Measurements from ENCODE around the gene PLA2G12A. TPM values are rescaled to one million over a fixed set of nuclear protein-coding genes. Genes with fewer than 3 reads are reported as not detected.

The PLA2G12A gene
- polyA plus RNA-seq, 1 of the 3 experiments (the other 2 are of a cell fraction), result 7.9 TPM

DNA sequence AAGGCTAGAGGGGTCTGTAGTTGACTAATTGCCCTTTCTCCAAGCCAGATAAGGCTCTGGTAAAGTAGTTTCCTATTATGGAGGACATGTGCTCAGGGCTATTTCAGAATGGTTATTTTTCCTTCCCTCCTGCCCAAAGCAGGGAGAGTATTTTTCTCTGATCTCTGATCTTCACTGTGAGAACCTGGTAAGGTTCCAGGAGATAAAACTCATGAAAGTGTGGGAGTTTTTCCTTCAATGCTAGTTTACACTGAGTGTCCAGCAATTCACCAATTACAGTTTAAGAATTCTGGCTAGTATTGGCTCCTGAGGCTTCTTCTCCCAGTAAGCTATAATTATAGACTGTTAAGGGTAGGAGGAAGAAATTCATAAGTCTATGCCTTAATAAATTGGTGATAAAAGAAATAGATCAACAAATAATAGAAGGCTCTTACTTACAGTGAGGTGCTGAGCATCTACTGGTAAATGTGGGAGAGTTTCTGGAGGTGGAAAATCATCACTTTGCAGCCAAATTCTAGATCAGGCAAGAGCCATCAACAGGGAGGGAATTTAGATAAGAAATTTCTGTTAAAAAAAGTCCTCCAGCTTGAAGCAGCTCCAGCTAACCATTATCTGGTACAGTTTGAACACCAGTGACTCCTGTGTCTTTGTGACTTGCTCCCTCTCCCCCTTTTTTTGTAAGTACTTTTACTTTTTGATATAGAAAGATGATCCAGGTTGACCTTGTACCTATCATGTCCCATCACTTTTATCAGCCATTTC is 57.5 kb downstream of the PLA2G12A start:
- Histone ChIP-seq H3F3A (replicated peaks; ENCODE audit: insufficient read depth) (no peaks in the 10 kb centered on the region), H2AFZ (ENCODE audit: low read depth) (no peak overlapping the region), H3K4me1 (ENCODE audit: control insufficient read depth in 1 of 2, insufficient read depth in 2 of 2, low read depth in 1 of 2, low read length in 1 of 2) (no peaks in the 10 kb centered on the region), H3K36me3 (replicated peaks in 1 of 2; ENCODE audit: control insufficient read depth in 1 of 2, insufficient read depth in 2 of 2, low read length in 1 of 2) (no peaks in the 10 kb centered on the region), H3K79me2 (ENCODE audit: insufficient read depth) (no peaks in the 10 kb centered on the region), H3K9me3 (no peaks in the 10 kb centered on the region), H3K4me3 (ENCODE audit: low read depth in 2 of 2, low read length in 1 of 2) (no peak overlapping the region), H4K20me1 (ENCODE audit: insufficient read depth) (no peaks in the 10 kb centered on the region), H3K27ac (ENCODE audit: low read depth in 2 of 2, low read length in 1 of 2) (no peak overlapping the region), H3K4me2 (no peak overlapping the region), H3K9ac (no peak overlapping the region), H3K9me2 (no peaks in the 10 kb centered on the region), H3K27me3 (ENCODE audit: insufficient read depth) (no peaks in the 10 kb centered on the region)
- POLR2A ChIA-PET, result no interaction called here
- no peak for TF ChIP-seq JUND (IDR thresholded peaks at IDR 0.05)
- TF ChIP-seq SMC3 (IDR thresholded peaks at IDR 0.05; ENCODE audit: low read depth, low read length), result no peak
- TF ChIP-seq FOSL2 (IDR thresholded peaks at IDR 0.05; ENCODE audit: borderline replicate concordance, low read depth), result no peak
- TF ChIP-seq RAD21 (IDR thresholded peaks at IDR 0.05; ENCODE audit: low read length), result no peak
- CTCF ChIA-PET, result no interaction called here
- DNase-seq, result no peak

DNA sequence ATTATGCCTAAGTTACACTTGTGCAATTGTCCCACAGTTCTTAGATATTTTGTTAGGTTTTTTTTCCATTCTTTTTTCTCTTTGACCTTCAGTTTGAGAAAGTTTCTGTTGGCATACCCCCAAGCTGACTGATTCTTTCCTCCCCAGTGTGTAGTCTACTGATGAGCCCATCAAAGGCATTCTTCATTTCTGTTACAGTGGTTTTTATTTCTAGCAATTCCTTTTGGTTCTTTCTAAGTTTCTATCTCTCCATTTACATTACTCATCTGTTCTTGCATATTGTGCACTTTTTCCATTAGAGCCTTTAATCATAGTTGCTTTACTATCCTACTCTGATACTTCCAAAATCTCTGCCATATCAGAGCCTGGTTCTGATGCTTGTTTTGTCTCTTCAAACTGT is 58.5 kb downstream of the PLA2G12A start:
- no peak overlapping the region for H2AFZ ChIP-seq (ENCODE audit: low read depth)
- no peaks in the 10 kb centered on the region for H3K27me3 ChIP-seq (ENCODE audit: insufficient read depth)
- no peaks in the 10 kb centered on the region for H3K9me3 ChIP-seq
- H3K27ac ChIP-seq (ENCODE audit: low read depth in 2 of 2, low read length in 1 of 2), result no peak overlapping the region
- ChIA-PET POLR2A (no interaction called here), CTCF (no interaction called here)
- TF ChIP-seq EP300 (IDR thresholded peaks at IDR 0.05; ENCODE audit: borderline replicate concordance in 1 of 2, low read depth in 1 of 2, low read length in 1 of 2) (no peak), POLR2AphosphoS5 (IDR thresholded peaks at IDR 0.05; ENCODE audit: low read depth, low read length) (no peak), RAD21 (IDR thresholded peaks at IDR 0.05; ENCODE audit: low read length) (no peak), MXI1 (IDR thresholded peaks at IDR 0.05; ENCODE audit: low read depth, low read length) (no peak), CHD2 (IDR thresholded peaks at IDR 0.05; ENCODE audit: low read length, partially characterized antibody) (no peak), GABPA (IDR thresholded peaks at IDR 0.05; ENCODE audit: low read depth) (no peak), JUND (IDR thresholded peaks at IDR 0.05) (no peak), EZH2phosphoT487 (IDR thresholded peaks at IDR 0.05; ENCODE audit: borderline replicate concordance, low read depth) (no peak), ELF1 (IDR thresholded peaks at IDR 0.05) (no peak)
- TF ChIP-seq, protein P1, sequence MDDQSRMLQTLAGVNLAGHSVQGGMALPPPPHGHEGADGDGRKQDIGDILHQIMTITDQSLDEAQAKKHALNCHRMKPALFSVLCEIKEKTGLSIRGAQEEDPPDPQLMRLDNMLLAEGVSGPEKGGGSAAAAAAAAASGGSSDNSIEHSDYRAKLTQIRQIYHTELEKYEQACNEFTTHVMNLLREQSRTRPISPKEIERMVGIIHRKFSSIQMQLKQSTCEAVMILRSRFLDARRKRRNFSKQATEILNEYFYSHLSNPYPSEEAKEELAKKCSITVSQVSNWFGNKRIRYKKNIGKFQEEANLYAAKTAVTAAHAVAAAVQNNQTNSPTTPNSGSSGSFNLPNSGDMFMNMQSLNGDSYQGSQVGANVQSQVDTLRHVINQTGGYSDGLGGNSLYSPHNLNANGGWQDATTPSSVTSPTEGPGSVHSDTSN (IDR thresholded peaks at IDR 0.05), result no peak
- TF ChIP-seq, protein P2, sequence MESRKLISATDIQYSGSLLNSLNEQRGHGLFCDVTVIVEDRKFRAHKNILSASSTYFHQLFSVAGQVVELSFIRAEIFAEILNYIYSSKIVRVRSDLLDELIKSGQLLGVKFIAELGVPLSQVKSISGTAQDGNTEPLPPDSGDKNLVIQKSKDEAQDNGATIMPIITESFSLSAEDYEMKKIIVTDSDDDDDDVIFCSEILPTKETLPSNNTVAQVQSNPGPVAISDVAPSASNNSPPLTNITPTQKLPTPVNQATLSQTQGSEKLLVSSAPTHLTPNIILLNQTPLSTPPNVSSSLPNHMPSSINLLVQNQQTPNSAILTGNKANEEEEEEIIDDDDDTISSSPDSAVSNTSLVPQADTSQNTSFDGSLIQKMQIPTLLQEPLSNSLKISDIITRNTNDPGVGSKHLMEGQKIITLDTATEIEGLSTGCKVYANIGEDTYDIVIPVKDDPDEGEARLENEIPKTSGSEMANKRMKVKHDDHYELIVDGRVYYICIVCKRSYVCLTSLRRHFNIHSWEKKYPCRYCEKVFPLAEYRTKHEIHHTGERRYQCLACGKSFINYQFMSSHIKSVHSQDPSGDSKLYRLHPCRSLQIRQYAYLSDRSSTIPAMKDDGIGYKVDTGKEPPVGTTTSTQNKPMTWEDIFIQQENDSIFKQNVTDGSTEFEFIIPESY (IDR thresholded peaks at IDR 0.05; ENCODE audit: borderline replicate concordance, low read depth), result no peak
- TF ChIP-seq, protein P3, sequence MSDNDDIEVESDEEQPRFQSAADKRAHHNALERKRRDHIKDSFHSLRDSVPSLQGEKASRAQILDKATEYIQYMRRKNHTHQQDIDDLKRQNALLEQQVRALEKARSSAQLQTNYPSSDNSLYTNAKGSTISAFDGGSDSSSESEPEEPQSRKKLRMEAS (IDR thresholded peaks at IDR 0.05; ENCODE audit: low read depth), result no peak
- TF ChIP-seq, protein P4, sequence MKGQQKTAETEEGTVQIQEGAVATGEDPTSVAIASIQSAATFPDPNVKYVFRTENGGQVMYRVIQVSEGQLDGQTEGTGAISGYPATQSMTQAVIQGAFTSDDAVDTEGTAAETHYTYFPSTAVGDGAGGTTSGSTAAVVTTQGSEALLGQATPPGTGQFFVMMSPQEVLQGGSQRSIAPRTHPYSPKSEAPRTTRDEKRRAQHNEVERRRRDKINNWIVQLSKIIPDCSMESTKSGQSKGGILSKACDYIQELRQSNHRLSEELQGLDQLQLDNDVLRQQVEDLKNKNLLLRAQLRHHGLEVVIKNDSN (IDR thresholded peaks at IDR 0.05; ENCODE audit: borderline replicate concordance, low read depth), result no peak
- TF ChIP-seq, protein P5, sequence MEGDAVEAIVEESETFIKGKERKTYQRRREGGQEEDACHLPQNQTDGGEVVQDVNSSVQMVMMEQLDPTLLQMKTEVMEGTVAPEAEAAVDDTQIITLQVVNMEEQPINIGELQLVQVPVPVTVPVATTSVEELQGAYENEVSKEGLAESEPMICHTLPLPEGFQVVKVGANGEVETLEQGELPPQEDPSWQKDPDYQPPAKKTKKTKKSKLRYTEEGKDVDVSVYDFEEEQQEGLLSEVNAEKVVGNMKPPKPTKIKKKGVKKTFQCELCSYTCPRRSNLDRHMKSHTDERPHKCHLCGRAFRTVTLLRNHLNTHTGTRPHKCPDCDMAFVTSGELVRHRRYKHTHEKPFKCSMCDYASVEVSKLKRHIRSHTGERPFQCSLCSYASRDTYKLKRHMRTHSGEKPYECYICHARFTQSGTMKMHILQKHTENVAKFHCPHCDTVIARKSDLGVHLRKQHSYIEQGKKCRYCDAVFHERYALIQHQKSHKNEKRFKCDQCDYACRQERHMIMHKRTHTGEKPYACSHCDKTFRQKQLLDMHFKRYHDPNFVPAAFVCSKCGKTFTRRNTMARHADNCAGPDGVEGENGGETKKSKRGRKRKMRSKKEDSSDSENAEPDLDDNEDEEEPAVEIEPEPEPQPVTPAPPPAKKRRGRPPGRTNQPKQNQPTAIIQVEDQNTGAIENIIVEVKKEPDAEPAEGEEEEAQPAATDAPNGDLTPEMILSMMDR (IDR thresholded peaks at IDR 0.05), result no peak
- no peaks in the 10 kb centered on the region for H3K9me2 ChIP-seq
- no peaks in the 10 kb centered on the region for H4K20me1 ChIP-seq (ENCODE audit: insufficient read depth)
- H3F3A ChIP-seq (replicated peaks; ENCODE audit: insufficient read depth), result no peaks in the 10 kb centered on the region
- no peak overlapping the region for H3K4me2 ChIP-seq
- H3K9ac ChIP-seq, result no peak overlapping the region
- H3K4me1 ChIP-seq (ENCODE audit: control insufficient read depth in 1 of 2, insufficient read depth in 2 of 2, low read depth in 1 of 2, low read length in 1 of 2), result no peaks in the 10 kb centered on the region
- H3K36me3 ChIP-seq (replicated peaks in 1 of 2; ENCODE audit: control insufficient read depth in 1 of 2, insufficient read depth in 2 of 2, low read length in 1 of 2), result no peaks in the 10 kb centered on the region
- DNase-seq, result no peak
- H3K79me2 ChIP-seq (ENCODE audit: insufficient read depth), result no peaks in the 10 kb centered on the region
- H3K4me3 ChIP-seq (ENCODE audit: low read depth in 2 of 2, low read length in 1 of 2), result no peak overlapping the region

Measured in SK-N-SH (cell line).